ENCODE data around the gene PIEZO1.

- no peak for TF ChIP-seq CTCF (conservative IDR thresholded peaks at IDR 0.05 in 1 of 2, IDR thresholded peaks at IDR 0.05 in 1 of 2; ENCODE audit: low read depth in 1 of 2, low read length in 2 of 2)
- no peak for TF ChIP-seq EZH2 (IDR thresholded peaks at IDR 0.05; ENCODE audit: low read length, missing control alignments)
Observed at GRCh38 chr16:88700322-88700635, 84.7 kb downstream of the PIEZO1 start.

Data from fibroblast of lung (primary cell).